Measurements from ENCODE around the gene NCAM1. TPM values are rescaled to one million over a fixed set of nuclear protein-coding genes. Genes with fewer than 3 reads are reported as not detected.

Gene NCAM1
- polyA plus RNA-seq, 1 donor (not counting 4 experiments of a cell fraction or from before 2014, with no cell fraction given), result 0.04 TPM

GRCh38 chr11:113141010-113141409 lies 179.8 kb downstream of the NCAM1 start:
- Histone ChIP-seq H3K4me2 (ENCODE audit: control insufficient read depth, extremely low read depth, insufficient read depth, low read depth, low read length) (no peak overlapping the region), H3K27ac (ENCODE audit: control insufficient read depth, insufficient read depth, low read length) (no peak overlapping the region), H3K4me1 (ENCODE audit: control insufficient read depth, extremely low read depth, insufficient read depth, low read length) (no peaks in the 10 kb centered on the region), H4K20me1 (ENCODE audit: control insufficient read depth, extremely low read depth, insufficient read depth, low read length) (no peaks in the 10 kb centered on the region), H3K27me3 (ENCODE audit: control insufficient read depth, extremely low read depth, insufficient read depth, low read length) (peaks cover 3% of the 10 kb centered on the region), H3K79me2 (ENCODE audit: control insufficient read depth, insufficient read depth, low read length) (no peaks in the 10 kb centered on the region), H3K9ac (ENCODE audit: control insufficient read depth, extremely low read depth, insufficient read depth, low read length) (no peak overlapping the region), H3K9me3 (ENCODE audit: control insufficient read depth, low read depth, low read length) (no peaks in the 10 kb centered on the region), H2AFZ (ENCODE audit: control insufficient read depth, low read length) (no peak overlapping the region), H3K4me3 (ENCODE audit: control insufficient read depth in 2 of 3, extremely low read depth in 1 of 3, insufficient read depth in 2 of 3, low read depth in 1 of 3, low read length in 3 of 3) (no peak overlapping the region), H3K9me1 (ENCODE audit: control insufficient read depth, extremely low read depth, insufficient read depth, low read length) (no peaks in the 10 kb centered on the region), H3K36me3 (ENCODE audit: control insufficient read depth in 2 of 2, extremely low read depth in 1 of 2, insufficient read depth in 2 of 2, low read length in 2 of 2) (no peaks in the 10 kb centered on the region)
- TF ChIP-seq EZH2 (IDR thresholded peaks at IDR 0.05; ENCODE audit: low read length) (no peak), CTCF (optimal IDR thresholded peaks at IDR 0.05 in 1 of 3, IDR thresholded peaks at IDR 0.05 in 1 of 3, conservative IDR thresholded peaks at IDR 0.05 in 1 of 3; ENCODE audit: extremely low read depth in 1 of 3, insufficient read depth in 2 of 3, low read length in 3 of 3) (peak in 1 of 3 experiments; percentile 4)
- FAIRE-seq, result no peak
- dilution Hi-C loops (cut with MboI; ENCODE audit: extremely low pct_ligation_motif_present, low sequenced_read_pairs), result no loop called here
- no peak for DNase-seq (ENCODE audit: low read depth, low spot score)

GRCh38 chr11:113142508-113142907 lies 181.3 kb downstream of the NCAM1 start:
- no peaks in the 10 kb centered on the region for H4K20me1 ChIP-seq (ENCODE audit: control insufficient read depth, extremely low read depth, insufficient read depth, low read length)
- H3K27ac ChIP-seq (ENCODE audit: control insufficient read depth, insufficient read depth, low read length), result no peak overlapping the region
- H3K9me3 ChIP-seq (ENCODE audit: control insufficient read depth, low read depth, low read length), result no peaks in the 10 kb centered on the region
- dilution Hi-C loops (cut with MboI; ENCODE audit: extremely low pct_ligation_motif_present, low sequenced_read_pairs), result no loop called here
- H3K9me1 ChIP-seq (ENCODE audit: control insufficient read depth, extremely low read depth, insufficient read depth, low read length), result no peaks in the 10 kb centered on the region
- no peaks in the 10 kb centered on the region for H3K4me1 ChIP-seq (ENCODE audit: control insufficient read depth, extremely low read depth, insufficient read depth, low read length)
- no peak for DNase-seq (ENCODE audit: low read depth, low spot score)
- TF ChIP-seq EZH2 (IDR thresholded peaks at IDR 0.05; ENCODE audit: low read length), result no peak
- no peak for TF ChIP-seq CTCF (optimal IDR thresholded peaks at IDR 0.05 in 1 of 3, IDR thresholded peaks at IDR 0.05 in 1 of 3, conservative IDR thresholded peaks at IDR 0.05 in 1 of 3; ENCODE audit: extremely low read depth in 1 of 3, insufficient read depth in 2 of 3, low read length in 3 of 3)
- FAIRE-seq, result no peak
- H3K4me2 ChIP-seq (ENCODE audit: control insufficient read depth, extremely low read depth, insufficient read depth, low read depth, low read length), result no peak overlapping the region
- no peaks in the 10 kb centered on the region for H3K79me2 ChIP-seq (ENCODE audit: control insufficient read depth, insufficient read depth, low read length)
- no peak overlapping the region for H3K4me3 ChIP-seq (ENCODE audit: control insufficient read depth in 2 of 3, extremely low read depth in 1 of 3, insufficient read depth in 2 of 3, low read depth in 1 of 3, low read length in 3 of 3)
- no peak overlapping the region for H2AFZ ChIP-seq (ENCODE audit: control insufficient read depth, low read length)
- no peak overlapping the region for H3K9ac ChIP-seq (ENCODE audit: control insufficient read depth, extremely low read depth, insufficient read depth, low read length)
- H3K27me3 ChIP-seq (ENCODE audit: control insufficient read depth, extremely low read depth, insufficient read depth, low read length), result no peaks in the 10 kb centered on the region
- no peaks in the 10 kb centered on the region for H3K36me3 ChIP-seq (ENCODE audit: control insufficient read depth in 2 of 2, extremely low read depth in 1 of 2, insufficient read depth in 2 of 2, low read length in 2 of 2)
